ENCODE results near the gene AMOTL2.
A peak's percentile ranks its signal among the peaks of the same experiment; 100 is the strongest.

The AMOTL2 gene

GRCh38 chr3:134363381-134363755, 10.9 kb downstream of the AMOTL2 start:
- peak overlapping the region; percentile 52 for H3K4me3 ChIP-seq (ENCODE audit: low read length)
- H3K4me2 ChIP-seq (ENCODE audit: low read length): peak overlapping the region; percentile 71
- peaks cover 97% of the 10 kb centered on the region for H3K4me1 ChIP-seq (ENCODE audit: control insufficient read depth, insufficient read depth, low read length)
- H3K9ac ChIP-seq (ENCODE audit: low read depth, low read length): peak overlapping the region; percentile 85
- H3K27me3 ChIP-seq (ENCODE audit: control insufficient read depth, insufficient read depth, low read length): no peaks in the 10 kb centered on the region
- H3K36me3 ChIP-seq (ENCODE audit: insufficient read depth, low read length): peaks cover 96% of the 10 kb centered on the region
- H3K9me3 ChIP-seq (replicated peaks; ENCODE audit: low read length): no peaks in the 10 kb centered on the region

- peak overlapping the region; percentile 85 for H3K9ac ChIP-seq (ENCODE audit: low read depth, low read length)
- H3K36me3 ChIP-seq (ENCODE audit: insufficient read depth, low read length): peaks cover 94% of the 10 kb centered on the region
- peak overlapping the region; percentile 71 for H3K4me2 ChIP-seq (ENCODE audit: low read length)
- no peak overlapping the region for H3K4me3 ChIP-seq (ENCODE audit: low read length)
- H3K4me1 ChIP-seq (ENCODE audit: control insufficient read depth, insufficient read depth, low read length): peaks cover 96% of the 10 kb centered on the region
- no peaks in the 10 kb centered on the region for H3K27me3 ChIP-seq (ENCODE audit: control insufficient read depth, insufficient read depth, low read length)
- no peaks in the 10 kb centered on the region for H3K9me3 ChIP-seq (replicated peaks; ENCODE audit: low read length)
Observed at GRCh38 chr3:134362670-134363380, 11.4 kb downstream of the AMOTL2 start.

- Histone ChIP-seq H3K4me3 (ENCODE audit: low read length) (no peak overlapping the region), H3K9me3 (replicated peaks; ENCODE audit: low read length) (no peaks in the 10 kb centered on the region), H3K9ac (ENCODE audit: low read depth, low read length) (peak overlapping the region; percentile 85), H3K36me3 (ENCODE audit: insufficient read depth, low read length) (peaks cover 93% of the 10 kb centered on the region), H3K27me3 (ENCODE audit: control insufficient read depth, insufficient read depth, low read length) (no peaks in the 10 kb centered on the region), H3K4me2 (ENCODE audit: low read length) (no peak overlapping the region), H3K4me1 (ENCODE audit: control insufficient read depth, insufficient read depth, low read length) (peaks cover 96% of the 10 kb centered on the region)
Observed at GRCh38 chr3:134362221-134362620, 12.0 kb downstream of the AMOTL2 start.

GRCh38 chr3:134361162-134361835, 12.9 kb downstream of the AMOTL2 start:
- Histone ChIP-seq H3K4me1 (ENCODE audit: control insufficient read depth, insufficient read depth, low read length) (peaks cover 96% of the 10 kb centered on the region), H3K9ac (ENCODE audit: low read depth, low read length) (peak overlapping the region; percentile 85), H3K9me3 (replicated peaks; ENCODE audit: low read length) (no peaks in the 10 kb centered on the region), H3K36me3 (ENCODE audit: insufficient read depth, low read length) (peaks cover 93% of the 10 kb centered on the region), H3K4me2 (ENCODE audit: low read length) (no peak overlapping the region), H3K4me3 (ENCODE audit: low read length) (no peak overlapping the region), H3K27me3 (ENCODE audit: control insufficient read depth, insufficient read depth, low read length) (no peaks in the 10 kb centered on the region)

GRCh38 chr3:134360046-134360445, 14.2 kb downstream of the AMOTL2 start:
- H3K4me2 ChIP-seq (ENCODE audit: low read length): peak overlapping the region; percentile 16
- H3K27me3 ChIP-seq (ENCODE audit: control insufficient read depth, insufficient read depth, low read length): no peaks in the 10 kb centered on the region
- no peak overlapping the region for H3K4me3 ChIP-seq (ENCODE audit: low read length)
- peaks cover 89% of the 10 kb centered on the region for H3K4me1 ChIP-seq (ENCODE audit: control insufficient read depth, insufficient read depth, low read length)
- peaks cover 93% of the 10 kb centered on the region for H3K36me3 ChIP-seq (ENCODE audit: insufficient read depth, low read length)
- peak overlapping the region; percentile 77 for H3K9ac ChIP-seq (ENCODE audit: low read depth, low read length)
- no peaks in the 10 kb centered on the region for H3K9me3 ChIP-seq (replicated peaks; ENCODE audit: low read length)

GRCh38 chr3:134359121-134360010, 14.9 kb downstream of the AMOTL2 start:
- H3K36me3 ChIP-seq (ENCODE audit: insufficient read depth, low read length): peaks cover 93% of the 10 kb centered on the region
- peak overlapping the region; percentile 77 for H3K9ac ChIP-seq (ENCODE audit: low read depth, low read length)
- H3K4me1 ChIP-seq (ENCODE audit: control insufficient read depth, insufficient read depth, low read length): peaks cover 85% of the 10 kb centered on the region
- no peak overlapping the region for H3K4me3 ChIP-seq (ENCODE audit: low read length)
- no peaks in the 10 kb centered on the region for H3K27me3 ChIP-seq (ENCODE audit: control insufficient read depth, insufficient read depth, low read length)
- peak overlapping the region; percentile 16 for H3K4me2 ChIP-seq (ENCODE audit: low read length)
- H3K9me3 ChIP-seq (replicated peaks; ENCODE audit: low read length): no peaks in the 10 kb centered on the region

- Histone ChIP-seq H3K9me3 (replicated peaks; ENCODE audit: low read length) (no peaks in the 10 kb centered on the region), H3K4me3 (ENCODE audit: low read length) (peak overlapping the region; percentile 30), H3K9ac (ENCODE audit: low read depth, low read length) (peak overlapping the region; percentile 84), H3K36me3 (ENCODE audit: insufficient read depth, low read length) (peaks cover 95% of the 10 kb centered on the region), H3K4me2 (ENCODE audit: low read length) (peak overlapping the region; percentile 70), H3K4me1 (ENCODE audit: control insufficient read depth, insufficient read depth, low read length) (peaks cover 75% of the 10 kb centered on the region), H3K27me3 (ENCODE audit: control insufficient read depth, insufficient read depth, low read length) (no peaks in the 10 kb centered on the region)
Observed at GRCh38 chr3:134357914-134358811, 16.1 kb downstream of the AMOTL2 start.

GRCh38 chr3:134357261-134357913, 16.9 kb downstream of the AMOTL2 start:
- Histone ChIP-seq H3K4me1 (ENCODE audit: control insufficient read depth, insufficient read depth, low read length) (peaks cover 67% of the 10 kb centered on the region), H3K27me3 (ENCODE audit: control insufficient read depth, insufficient read depth, low read length) (no peaks in the 10 kb centered on the region), H3K4me2 (ENCODE audit: low read length) (peak overlapping the region; percentile 70), H3K4me3 (ENCODE audit: low read length) (peak overlapping the region; percentile 30), H3K9ac (ENCODE audit: low read depth, low read length) (peak overlapping the region; percentile 84), H3K36me3 (ENCODE audit: insufficient read depth, low read length) (peaks cover 87% of the 10 kb centered on the region), H3K9me3 (replicated peaks; ENCODE audit: low read length) (no peaks in the 10 kb centered on the region)

GRCh38 chr3:134356411-134357040, 17.7 kb downstream of the AMOTL2 start:
- H3K9me3 ChIP-seq (replicated peaks; ENCODE audit: low read length): no peaks in the 10 kb centered on the region
- peak overlapping the region; percentile 84 for H3K9ac ChIP-seq (ENCODE audit: low read depth, low read length)
- H3K27me3 ChIP-seq (ENCODE audit: control insufficient read depth, insufficient read depth, low read length): no peaks in the 10 kb centered on the region
- H3K36me3 ChIP-seq (ENCODE audit: insufficient read depth, low read length): peaks cover 78% of the 10 kb centered on the region
- peaks cover 59% of the 10 kb centered on the region for H3K4me1 ChIP-seq (ENCODE audit: control insufficient read depth, insufficient read depth, low read length)
- no peak overlapping the region for H3K4me2 ChIP-seq (ENCODE audit: low read length)
- H3K4me3 ChIP-seq (ENCODE audit: low read length): peak overlapping the region; percentile 30

GRCh38 chr3:134355416-134355815, 18.8 kb downstream of the AMOTL2 start:
- H3K36me3 ChIP-seq (ENCODE audit: insufficient read depth, low read length): peaks cover 67% of the 10 kb centered on the region

More at GRCh38 chr3:134355416-134355815, 18.8 kb downstream of the AMOTL2 start:
- no peaks in the 10 kb centered on the region for H3K27me3 ChIP-seq (ENCODE audit: control insufficient read depth, insufficient read depth, low read length)
- peaks cover 48% of the 10 kb centered on the region for H3K4me1 ChIP-seq (ENCODE audit: control insufficient read depth, insufficient read depth, low read length)
- no peak overlapping the region for H3K4me3 ChIP-seq (ENCODE audit: low read length)
- no peak overlapping the region for H3K4me2 ChIP-seq (ENCODE audit: low read length)
- H3K9me3 ChIP-seq (replicated peaks; ENCODE audit: low read length): no peaks in the 10 kb centered on the region
- H3K9ac ChIP-seq (ENCODE audit: low read depth, low read length): no peak overlapping the region

Measured in skeletal muscle satellite cell (primary cell).